HG03039 (cell line): ENCODE data around the gene TSFM.

ENCODE experiments used
- ATAC-seq: cut with Tn5 transposase; IDR thresholded peaks from one replicate; pipeline ENCODE4 v1.9.1; 2021; ENCODE audit warnings: mild to moderate bottlenecking, moderate library complexity; ENCODE audit not compliant: unreplicated experiment

The TSFM gene

GRCh38 chr12:57745485-57745881, 37.1 kb upstream of the TSFM start:
- ATAC-seq: no peak

- no peak for ATAC-seq
These were observed 36.6 kb upstream of the TSFM start for GRCh38 chr12:57746025-57746424.

- no peak for ATAC-seq
These were observed 33.5 kb upstream of the TSFM start for GRCh38 chr12:57749061-57749460.

DNA sequence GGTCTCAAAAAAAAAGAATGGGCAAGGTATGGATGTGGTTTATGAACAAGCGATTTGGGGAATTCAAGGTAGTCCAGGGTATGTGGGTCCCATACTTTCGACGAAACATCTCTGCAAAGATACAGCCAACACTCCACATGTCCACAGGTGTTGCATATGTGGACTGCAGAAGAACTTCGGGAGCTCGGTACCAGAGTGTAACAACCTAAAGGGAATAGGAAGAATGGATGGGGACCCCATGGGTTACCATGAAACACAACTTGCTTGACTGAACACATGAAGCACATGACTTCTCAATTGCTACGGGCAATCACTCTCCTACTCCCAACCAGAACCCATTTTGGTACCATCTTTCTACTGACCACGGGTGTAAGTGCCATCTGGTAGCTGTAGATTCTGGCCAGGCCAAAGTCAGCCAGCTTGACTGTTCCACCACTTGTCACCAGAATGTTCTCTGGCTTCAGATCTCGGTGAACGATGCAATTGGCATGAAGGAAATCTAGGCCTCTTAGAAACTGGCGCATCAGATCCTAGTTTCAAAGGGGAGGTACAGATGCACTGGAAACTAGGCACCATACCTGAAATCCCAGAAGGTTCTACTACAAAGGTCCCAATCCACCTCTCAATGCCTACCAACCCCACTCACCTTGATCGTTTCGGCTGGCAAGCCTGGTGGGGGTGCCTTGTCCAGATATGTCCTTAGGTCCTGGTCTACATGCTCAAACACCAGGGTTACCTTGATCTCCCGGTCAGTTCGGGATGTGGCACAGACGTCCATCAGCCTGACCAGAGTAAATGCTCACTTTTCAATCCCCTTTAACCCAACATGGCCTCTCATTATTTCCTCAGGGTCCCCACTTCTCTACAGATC, 31.8 kb upstream of the TSFM start:
- ATAC-seq: no peak

DNA sequence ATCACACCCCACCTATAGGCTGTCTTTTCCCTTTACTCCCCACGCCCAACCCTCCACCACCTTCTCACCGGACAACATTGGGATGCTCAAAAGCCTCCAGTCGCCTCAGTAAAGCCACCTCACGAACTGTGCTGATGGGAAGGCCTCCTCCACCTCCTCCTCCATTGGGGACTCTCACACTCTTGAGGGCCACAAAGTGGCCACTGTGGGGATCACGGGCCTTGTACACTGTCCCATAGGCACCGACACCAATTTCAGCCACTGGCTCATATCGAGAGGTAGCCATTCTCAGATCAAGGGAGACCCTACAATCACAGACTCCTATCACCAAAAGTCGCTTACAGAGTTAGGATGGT, 31.2 kb upstream of the TSFM start:
- no peak for ATAC-seq

GRCh38 chr12:57751788-57752667, 30.6 kb upstream of the TSFM start, which contains the start of gene CDK4:
Gene CDK4 (minus strand): TSS chr12:57752310. CDS start chr12:57751717, 593 bp downstream.
- peak; percentile 70 for ATAC-seq

GRCh38 chr12:57752668-57753000, 30.0 kb upstream of the TSFM start:
- ATAC-seq: no peak

DNA sequence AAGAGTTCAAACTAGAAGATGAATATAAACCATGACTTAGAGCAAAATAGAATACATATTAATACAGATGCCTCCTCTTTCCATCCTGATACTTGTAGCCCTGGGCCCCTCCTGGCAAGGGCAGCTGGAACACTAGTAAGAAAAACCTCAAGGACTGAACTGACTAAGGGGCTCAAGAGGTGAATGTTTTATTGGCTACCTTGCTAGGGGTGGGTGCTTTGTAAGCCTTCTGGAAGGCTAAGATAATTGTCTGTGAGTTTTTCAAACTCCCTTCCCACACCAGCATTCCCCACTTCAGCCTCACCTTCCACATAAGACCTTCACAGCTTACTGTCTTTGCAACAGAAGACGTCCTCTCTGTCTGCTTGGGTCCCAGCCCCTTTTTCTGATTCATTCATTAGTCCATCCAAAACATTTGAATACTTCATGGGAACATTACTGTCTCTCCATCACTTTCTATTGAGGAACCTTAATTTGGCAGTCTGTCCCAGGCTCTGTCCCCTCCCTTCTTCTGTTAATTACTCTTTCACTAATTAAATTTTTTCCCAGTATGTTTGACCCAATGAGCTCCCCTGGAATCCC, 28.7 kb upstream of the TSFM start:
- no peak for ATAC-seq

DNA sequence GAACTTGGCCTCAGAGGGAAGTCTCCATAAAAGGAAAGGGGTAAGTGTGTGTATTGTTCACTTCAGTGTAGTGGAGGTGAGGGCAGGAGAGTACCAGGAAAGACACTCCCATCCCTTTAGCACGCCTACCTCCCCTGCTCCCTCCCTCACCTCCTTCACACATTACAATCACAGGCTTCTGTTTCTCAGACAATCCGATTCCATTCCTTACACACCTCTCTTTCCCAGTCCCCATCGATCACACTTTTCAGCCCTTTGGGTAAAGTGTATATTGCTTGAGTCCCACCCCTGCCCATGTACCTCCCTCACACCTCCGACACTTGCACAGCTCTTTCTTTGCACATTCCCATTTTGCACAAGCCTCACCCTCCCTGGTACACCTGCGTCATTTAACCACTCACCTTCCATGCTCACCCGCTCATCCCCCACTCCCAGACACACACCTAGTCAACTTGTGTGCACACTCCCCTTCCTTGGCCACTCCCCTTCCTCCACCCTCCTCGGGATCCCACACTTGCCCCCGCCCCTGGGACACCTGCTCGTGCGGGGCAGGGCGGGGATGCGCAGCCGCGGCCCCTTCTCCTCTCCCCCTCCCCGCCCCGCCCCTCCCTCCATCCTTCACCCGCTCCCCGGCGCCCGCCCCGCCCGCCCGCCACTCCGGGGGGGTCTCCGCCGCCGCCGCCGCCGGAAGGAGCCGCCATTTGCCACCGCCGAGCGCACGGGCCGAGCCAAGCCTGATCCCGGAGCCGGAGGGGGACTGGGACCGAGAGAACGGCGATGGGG, 28.0 kb upstream of the TSFM start, which contains the start of gene MARCHF9:
Gene MARCHF9 (plus strand): TSS at position 693 of the 783 bp plus-strand sequence. CDS start 426 bp downstream, outside the sequence.
- ATAC-seq: peak; percentile 29

DNA sequence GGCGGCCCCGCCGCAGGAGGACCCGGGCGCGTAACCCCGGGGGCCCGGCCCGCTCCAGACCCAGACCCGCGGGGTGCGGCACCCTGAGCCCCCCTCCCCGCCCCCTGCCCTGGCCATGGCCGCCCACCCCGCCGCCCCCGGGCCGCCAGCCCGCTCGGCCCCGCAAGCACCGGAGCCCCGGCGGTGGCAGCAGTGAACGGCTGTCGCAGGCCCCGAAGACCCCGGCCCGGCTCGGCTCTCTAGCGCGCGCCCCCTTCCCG, 27.5 kb upstream of the TSFM start:
- no peak for ATAC-seq

DNA sequence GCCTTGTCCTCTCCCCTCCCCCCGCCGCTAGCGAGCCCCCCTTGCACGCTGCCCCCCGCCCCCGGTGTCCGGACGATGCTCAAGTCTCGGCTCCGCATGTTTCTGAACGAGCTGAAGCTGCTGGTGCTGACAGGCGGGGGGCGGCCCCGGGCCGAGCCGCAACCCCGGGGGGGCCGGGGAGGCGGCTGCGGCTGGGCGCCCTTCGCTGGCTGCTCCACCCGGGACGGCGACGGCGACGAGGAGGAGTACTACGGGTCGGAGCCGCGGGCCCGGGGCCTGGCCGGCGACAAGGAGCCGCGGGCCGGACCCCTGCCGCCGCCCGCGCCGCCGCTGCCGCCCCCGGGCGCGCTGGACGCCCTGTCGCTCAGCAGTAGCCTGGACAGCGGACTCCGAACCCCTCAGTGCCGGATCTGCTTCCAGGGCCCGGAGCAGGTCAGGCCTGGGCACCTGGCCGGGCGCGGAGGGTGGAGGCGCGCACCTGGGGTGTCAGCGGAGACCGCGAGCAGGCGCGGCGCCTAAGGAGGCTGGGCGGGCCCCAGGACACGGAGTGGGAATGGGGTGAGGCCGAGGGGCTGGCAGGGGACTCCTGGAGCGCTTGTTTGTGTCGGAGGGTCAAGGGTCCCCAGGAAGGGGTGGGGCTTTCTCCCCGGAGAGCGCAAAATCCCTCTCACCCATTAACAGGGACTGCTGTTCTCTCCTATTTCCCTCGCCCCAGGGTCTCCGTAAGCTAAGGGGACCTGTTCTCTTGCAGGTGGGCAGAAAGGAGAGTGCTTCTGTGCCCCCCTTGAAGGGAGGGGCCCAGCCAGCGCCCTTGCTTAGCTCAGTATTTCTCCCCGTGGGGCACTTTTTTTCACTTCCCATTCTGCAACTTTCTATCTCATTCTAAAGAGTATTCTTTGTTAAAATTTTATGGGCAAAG, 26.9 kb upstream of the TSFM start:
- no peak for ATAC-seq

DNA sequence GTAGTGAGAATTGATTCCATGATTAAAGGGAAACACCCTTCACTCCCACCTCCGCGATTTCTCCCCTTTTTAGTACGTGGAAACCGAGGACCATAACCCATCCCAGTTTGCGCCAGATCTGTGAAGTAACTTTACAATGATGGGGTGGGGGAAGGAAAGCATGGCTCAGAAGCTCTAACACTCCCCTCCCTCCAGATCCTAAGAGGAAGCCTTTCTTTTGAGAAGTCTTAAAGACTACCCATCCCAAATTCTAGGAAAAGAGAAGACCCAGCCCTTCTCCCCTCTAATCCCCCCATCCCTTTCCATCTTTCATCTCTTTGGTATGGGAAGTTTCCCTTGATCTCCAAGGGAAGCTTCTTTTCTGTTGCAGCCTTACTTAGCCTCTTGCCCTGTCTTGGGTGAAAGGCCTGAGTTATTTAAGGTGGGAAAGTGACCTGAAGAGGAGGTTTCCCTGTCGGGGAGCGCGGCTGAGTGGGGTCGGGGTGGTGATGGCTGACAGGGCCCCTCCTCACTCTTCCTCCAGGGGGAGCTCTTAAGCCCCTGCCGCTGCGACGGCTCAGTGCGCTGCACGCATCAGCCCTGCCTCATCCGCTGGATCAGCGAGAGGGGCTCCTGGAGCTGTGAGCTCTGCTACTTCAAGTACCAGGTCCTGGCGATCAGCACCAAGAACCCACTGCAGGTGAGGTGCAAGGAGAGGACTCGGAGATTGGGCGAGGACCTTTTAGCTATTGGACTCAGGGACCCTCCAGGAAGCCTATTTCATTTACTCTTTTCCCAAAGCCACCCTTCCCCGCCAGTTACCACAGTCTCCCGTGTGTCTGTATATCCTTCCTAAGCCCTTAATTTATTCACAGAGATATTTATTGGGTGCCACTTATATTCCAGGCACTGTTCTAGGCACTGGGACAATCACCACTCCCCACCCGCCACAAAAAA, 25.9 kb upstream of the TSFM start:
- no peak for ATAC-seq

- no peak for ATAC-seq
These were observed 24.8 kb upstream of the TSFM start for GRCh38 chr12:57757771-57758170.

GRCh38 chr12:57758552-57759359, 23.8 kb upstream of the TSFM start:
- ATAC-seq: no peak

DNA sequence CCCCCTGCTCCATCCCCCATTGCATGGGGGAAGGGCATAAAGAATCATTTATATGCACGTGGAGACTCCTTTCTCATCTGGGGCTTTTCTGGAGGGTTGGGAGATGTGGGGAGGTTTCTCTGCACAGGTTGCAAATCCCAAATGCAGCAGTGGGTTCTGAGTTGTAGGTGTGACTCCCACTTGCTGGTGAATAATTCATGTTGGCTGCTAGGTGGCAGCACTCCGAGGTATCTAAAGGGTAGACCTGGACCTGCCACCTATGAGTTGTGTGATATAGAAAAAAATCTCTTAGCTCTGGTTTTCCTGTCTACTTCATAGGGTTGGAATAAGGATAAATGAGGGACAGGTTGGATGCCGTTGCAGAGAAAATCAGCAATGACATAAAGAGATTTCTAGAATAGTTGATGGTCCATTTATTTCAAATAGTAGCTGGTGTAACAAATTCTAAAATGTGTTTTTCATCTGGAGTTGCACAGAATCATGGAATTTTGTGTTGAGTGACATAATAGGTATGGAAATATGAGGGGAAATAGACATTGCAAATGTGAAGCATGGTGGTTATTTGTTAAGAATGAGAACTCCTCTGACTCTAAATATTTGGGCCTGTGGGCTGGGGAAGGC, 23.1 kb upstream of the TSFM start:
- no peak for ATAC-seq

- no peak for ATAC-seq
These were observed 22.1 kb upstream of the TSFM start for GRCh38 chr12:57760347-57760982.

GRCh38 chr12:57761391-57761998, 21.1 kb upstream of the TSFM start:
- no peak for ATAC-seq
